ENCODE data around the gene SMARCE1.

DNA sequence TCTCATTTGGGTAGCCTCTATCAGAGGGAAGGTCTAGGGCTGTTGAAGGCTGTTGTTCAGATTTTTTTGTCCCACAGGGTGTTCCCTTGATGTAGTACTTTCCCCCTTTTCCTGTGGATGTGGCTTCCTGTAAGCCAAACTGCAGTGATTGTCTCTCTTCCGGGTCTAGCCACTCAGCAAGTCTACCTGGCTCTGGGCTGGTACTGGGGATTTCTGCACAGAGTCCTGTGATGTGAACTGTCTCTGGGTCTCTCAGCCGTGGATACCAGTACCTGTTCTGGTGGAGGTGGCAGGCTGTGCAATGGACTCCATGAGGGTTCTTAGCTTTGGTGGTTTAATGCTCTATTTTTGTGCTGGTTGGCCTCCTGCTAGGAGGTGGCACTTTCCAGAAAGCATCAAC is 59.1 kb downstream of the SMARCE1 start:
- TF ChIP-seq, protein P1, sequence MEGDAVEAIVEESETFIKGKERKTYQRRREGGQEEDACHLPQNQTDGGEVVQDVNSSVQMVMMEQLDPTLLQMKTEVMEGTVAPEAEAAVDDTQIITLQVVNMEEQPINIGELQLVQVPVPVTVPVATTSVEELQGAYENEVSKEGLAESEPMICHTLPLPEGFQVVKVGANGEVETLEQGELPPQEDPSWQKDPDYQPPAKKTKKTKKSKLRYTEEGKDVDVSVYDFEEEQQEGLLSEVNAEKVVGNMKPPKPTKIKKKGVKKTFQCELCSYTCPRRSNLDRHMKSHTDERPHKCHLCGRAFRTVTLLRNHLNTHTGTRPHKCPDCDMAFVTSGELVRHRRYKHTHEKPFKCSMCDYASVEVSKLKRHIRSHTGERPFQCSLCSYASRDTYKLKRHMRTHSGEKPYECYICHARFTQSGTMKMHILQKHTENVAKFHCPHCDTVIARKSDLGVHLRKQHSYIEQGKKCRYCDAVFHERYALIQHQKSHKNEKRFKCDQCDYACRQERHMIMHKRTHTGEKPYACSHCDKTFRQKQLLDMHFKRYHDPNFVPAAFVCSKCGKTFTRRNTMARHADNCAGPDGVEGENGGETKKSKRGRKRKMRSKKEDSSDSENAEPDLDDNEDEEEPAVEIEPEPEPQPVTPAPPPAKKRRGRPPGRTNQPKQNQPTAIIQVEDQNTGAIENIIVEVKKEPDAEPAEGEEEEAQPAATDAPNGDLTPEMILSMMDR (IDR thresholded peaks at IDR 0.05; ENCODE audit: insufficient read depth, low read depth, low read length), result no peak
- TF ChIP-seq EZH2 (IDR thresholded peaks at IDR 0.05; ENCODE audit: insufficient read depth, low read length), result no peak
